Body of pancreas (tissue), 4 donors: Measurements from ENCODE around the gene CDH6. TPM values are rescaled to one million over a fixed set of nuclear protein-coding genes. Genes with fewer than 3 reads are reported as not detected.
A peak's percentile ranks its signal among the peaks of the same experiment; 100 is the strongest.

ENCODE experiments used
- ATAC-seq: fragments of 150-250 bp; one replicate; pipeline ENCODE4 v1.9.1; 2016
- DNase-seq, 4 donors: peaks; one replicate each; pipeline ENCODE4 v3.0.0-alpha.2; 2019
- H3K27ac ChIP-seq, 4 donors: fragments of 200-600 bp; sonication (generic); 1 replicate in 3 of 4; 2 replicates in 1 of 4; pipeline versions ENCODE4 v1.5.1 to v1.6.1; 2016 to 2019; ENCODE audit warnings: mild to moderate bottlenecking in 1 of 4, mixed read lengths in 1 of 4, moderate library complexity in 1 of 4
- H3K27me3 ChIP-seq, 2 donors: fragments of 200-600 bp; sonication (generic); one replicate each; pipeline ENCODE4 v1.6.0; 2016; ENCODE audit warnings: mild to moderate bottlenecking in 1 of 2
- H3K36me3 ChIP-seq, 2 donors: fragments of 200-600 bp; sonication (generic); replicated peaks in 1 of 2; 2 replicates each; pipeline ENCODE4 v1.5.1; 2016; ENCODE audit warnings: low read depth in 2 of 2; ENCODE audit not compliant: insufficient read depth in 1 of 2
- H3K4me1 ChIP-seq: fragments of 200-600 bp; sonication (generic); one replicate; pipeline ENCODE4 v1.6.0; 2016
- H3K4me3 ChIP-seq, 2 donors: fragments of 200-600 bp; sonication (generic); 1 replicate in 1 of 2; 2 replicates in 1 of 2; pipeline ENCODE4 v1.5.1; 2016 to 2019
- H3K9me3 ChIP-seq, 3 donors: fragments of 200-600 bp; sonication (generic); 1 replicate in 2 of 3; 2 replicates in 1 of 3; pipeline ENCODE4 v1.5.1; 2016
- CTCF ChIP-seq, 7 experiments: fragments of 450-650 bp in 4 of 7; fragments of 200-600 bp in 3 of 7; sonication (generic) in 3 of 7; IDR thresholded peaks; one replicate each; pipeline ENCODE4 v1.5.1; 2016 to 2019; ENCODE audit warnings: antibody characterized with exemption in 7 of 7
- POLR2A ChIP-seq, 3 donors: fragments of 450-650 bp; IDR thresholded peaks; one replicate each; pipeline ENCODE4 v1.6.1; 2016; ENCODE audit warnings: antibody characterized with exemption in 3 of 3, mild to moderate bottlenecking in 2 of 3
- WGBS, 2 donors: methylation state at CpG; one replicate each; pipeline ENCODE4 v1.1.5; 2017; 5-methylcytosine and 5-hydroxymethylcytosine counted together
- intact Hi-C: fragments of 100-400 bp; cut with DNase I; formaldehyde crosslinking; loops from one replicate; pipeline ENCODE4 v1.15.1; 2023
- total RNA-seq, 2 donors: library from RNA; depleted of rRNA; stranded (reverse); fragments of >200 nt; gene quantifications; one replicate each; pipeline ENCODE4 v1.1.0, GENCODE V29; 2016

The CDH6 gene
- total RNA-seq, 2 donors from 2014 or later, result 0.78 to 0.99 TPM

- H3K4me1 ChIP-seq, result no peaks in the 10 kb centered on the region
- intact Hi-C loops, result no loop called here
Observed at GRCh38 chr5:31255041-31255440, 61.6 kb downstream of the CDH6 start.

DNA sequence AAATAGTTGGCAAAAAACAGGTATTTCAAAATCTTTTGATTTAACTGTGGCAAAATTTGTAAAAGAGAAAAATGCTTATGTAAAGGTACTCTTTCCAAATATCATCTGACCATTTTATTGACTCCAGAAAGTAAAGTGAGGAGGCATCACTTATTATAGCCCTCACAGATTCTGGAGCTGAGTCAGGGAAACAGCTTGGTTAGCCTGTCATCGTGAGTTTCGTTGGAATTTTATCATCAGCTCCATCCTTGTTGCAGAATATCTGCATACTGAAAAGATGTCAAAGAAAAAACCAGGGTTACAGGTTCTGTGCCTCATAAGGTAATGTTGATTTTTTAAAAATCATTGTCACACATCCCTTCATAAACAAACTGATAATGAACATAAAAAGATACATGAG lies 74.8 kb downstream of the CDH6 start:
- WGBS, 2 donors, result 14 to 23% methylated on average over 2 of the region's 2 CpGs
- intact Hi-C loops, result no loop called here
- Histone ChIP-seq H3K4me3 (no peak overlapping the region), H3K27me3 (no peaks in the 10 kb centered on the region), H3K36me3 (no peaks in the 10 kb centered on the region), H3K9me3 (no peaks in the 10 kb centered on the region), H3K4me1 (no peaks in the 10 kb centered on the region), H3K27ac (no peak overlapping the region)
- TF ChIP-seq POLR2A (IDR thresholded peaks at IDR 0.05) (no peak), CTCF (IDR thresholded peaks at IDR 0.05) (no peak)
- ATAC-seq (no peak), DNase-seq (no peak)

More at GRCh38 chr5:31255041-31255440, 61.6 kb downstream of the CDH6 start:
- Histone ChIP-seq H3K27ac (no peak overlapping the region), H3K4me3 (no peak overlapping the region), H3K9me3 (no peaks in the 10 kb centered on the region), H3K27me3 (no peaks in the 10 kb centered on the region), H3K36me3 (no peaks in the 10 kb centered on the region)
- WGBS, 2 donors, result 66 to 79% methylated on average over 10 of the region's 10 CpGs
- DNase-seq (no peak), ATAC-seq (no peak)
- TF ChIP-seq CTCF (IDR thresholded peaks at IDR 0.05) (no peak), POLR2A (IDR thresholded peaks at IDR 0.05) (no peak)

- Histone ChIP-seq H3K9me3 (no peaks in the 10 kb centered on the region), H3K36me3 (no peaks in the 10 kb centered on the region), H3K4me3 (no peak overlapping the region), H3K4me1 (no peaks in the 10 kb centered on the region), H3K27ac (no peak overlapping the region), H3K27me3 (no peaks in the 10 kb centered on the region)
- no peak for DNase-seq
- intact Hi-C loops, result no loop called here
- TF ChIP-seq CTCF (IDR thresholded peaks at IDR 0.05) (no peak), POLR2A (IDR thresholded peaks at IDR 0.05) (no peak)
- peak; percentile 42 for ATAC-seq
- WGBS, 2 donors, result 6 to 12% methylated on average over 4 of the region's 4 CpGs
Observed at GRCh38 chr5:31268686-31269085, 75.2 kb downstream of the CDH6 start.

DNA sequence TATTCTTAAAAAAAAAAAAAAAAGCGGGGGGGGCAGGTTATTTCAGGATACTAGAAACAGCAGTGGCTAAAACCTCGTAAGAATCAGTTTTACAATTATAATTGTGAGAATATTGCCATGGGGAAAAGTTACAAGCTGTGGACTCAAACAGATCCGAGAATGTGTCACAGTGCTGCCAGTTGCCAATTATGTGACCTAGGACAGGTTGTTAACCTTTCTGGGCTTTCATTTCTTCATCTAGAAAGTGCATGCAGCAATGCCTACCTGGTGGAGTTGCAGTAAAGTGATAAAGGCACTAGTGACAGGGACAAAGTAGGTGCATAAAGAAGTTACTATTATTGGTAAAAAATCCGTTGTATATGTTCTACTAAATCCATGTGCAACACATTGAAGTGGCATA lies 75.8 kb downstream of the CDH6 start:
- no peaks in the 10 kb centered on the region for H3K4me1 ChIP-seq
- H3K27me3 ChIP-seq, result no peaks in the 10 kb centered on the region
- TF ChIP-seq POLR2A (IDR thresholded peaks at IDR 0.05), result no peak
- no peak for TF ChIP-seq CTCF (IDR thresholded peaks at IDR 0.05)
- H3K9me3 ChIP-seq, result no peaks in the 10 kb centered on the region
- no peak for ATAC-seq
- intact Hi-C loops, result no loop called here
- DNase-seq, result no peak
- H3K4me3 ChIP-seq, result no peak overlapping the region
- no peaks in the 10 kb centered on the region for H3K36me3 ChIP-seq
- no peak overlapping the region for H3K27ac ChIP-seq
- 33 to 34% methylated on average over 4 of the region's 4 CpGs for WGBS, 2 donors

DNA sequence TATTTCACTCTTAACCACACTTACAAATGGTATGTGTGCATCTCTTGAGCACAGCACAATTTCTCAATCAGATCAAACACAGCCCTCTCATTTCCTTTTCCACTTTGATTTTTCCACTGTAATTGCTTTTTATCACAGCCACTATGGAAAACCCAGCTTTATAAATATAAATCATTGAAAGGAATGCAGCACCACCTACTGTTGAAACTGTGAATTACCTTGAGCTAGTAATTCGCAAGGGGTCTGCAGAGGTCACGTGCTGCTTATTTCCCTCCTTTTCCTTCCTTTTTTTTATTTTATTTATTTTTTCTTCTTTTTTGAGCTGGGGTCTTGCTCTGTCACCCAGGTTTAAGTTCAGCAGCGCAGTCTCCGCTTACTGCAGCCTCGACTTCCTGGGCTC lies 76.9 kb downstream of the CDH6 start:
- Histone ChIP-seq H3K27me3 (no peaks in the 10 kb centered on the region), H3K9me3 (no peaks in the 10 kb centered on the region), H3K4me3 (no peak overlapping the region), H3K4me1 (no peaks in the 10 kb centered on the region), H3K36me3 (no peaks in the 10 kb centered on the region), H3K27ac (no peak overlapping the region)
- ATAC-seq, result no peak
- no peak for DNase-seq
- WGBS, 2 donors, result 71% methylated on average over 5 of the region's 5 CpGs
- intact Hi-C loops, result no loop called here
- peak in 5 of 7 experiments; percentile 6 to 41 (median 31) for TF ChIP-seq CTCF (IDR thresholded peaks at IDR 0.05)
- TF ChIP-seq POLR2A (IDR thresholded peaks at IDR 0.05), result no peak
